Stimulated activated CD8-positive, alpha-beta memory T cell treated with anti-CD3 and anti-CD28 coated beads, Interleukin-2, amount 100 ng/mL, for 1 hour (primary cell): ENCODE measurements around the gene MRPL36.
"Not testable (repeated sequence)": the region's sequence is repeated elsewhere in the genome, so short reads cannot be mapped to it uniquely, and the experiment has no call there.

ENCODE experiments used
- DNase-seq, 2 donors: peaks; one replicate each; pipeline ENCODE4 v3.0.0-alpha.2; 2020; ENCODE audit warnings: low read depth in 2 of 2

Gene MRPL36

GRCh38 chr5:1799602-1800471 lies at the start of gene MRPL36:
Gene MRPL36, minus strand, starts transcription at chr5:1799837. Its CDS starts 902 bp downstream, at chr5:1798935.
- DNase-seq = peak; percentile 83 to 91

GRCh38 chr5:1847611-1848010 lies 48.0 kb upstream of the MRPL36 start:
- DNase-seq = no peak

- DNase-seq = no peak
Observed at GRCh38 chr5:1847056-1847455, 47.4 kb upstream of the MRPL36 start.

- no peak for DNase-seq
Observed at GRCh38 chr5:1846583-1846982, 46.9 kb upstream of the MRPL36 start.

- no peak for DNase-seq
Observed at GRCh38 chr5:1845696-1846095, 46.1 kb upstream of the MRPL36 start.

- DNase-seq = no peak
Observed at GRCh38 chr5:1844708-1845436, 45.2 kb upstream of the MRPL36 start.

- not testable (repeated sequence) for DNase-seq
Observed at GRCh38 chr5:1843761-1844160, 44.1 kb upstream of the MRPL36 start.

GRCh38 chr5:1842004-1842819 lies 42.6 kb upstream of the MRPL36 start:
- DNase-seq = no peak

- DNase-seq = no peak
Observed at GRCh38 chr5:1840741-1841521, 41.3 kb upstream of the MRPL36 start.

GRCh38 chr5:1840071-1840547 lies 40.5 kb upstream of the MRPL36 start:
- no peak for DNase-seq

- DNase-seq = no peak
Observed at GRCh38 chr5:1838013-1838412, 38.4 kb upstream of the MRPL36 start.

GRCh38 chr5:1836891-1837880 lies 37.5 kb upstream of the MRPL36 start:
- no peak for DNase-seq

GRCh38 chr5:1836176-1836890 lies 36.7 kb upstream of the MRPL36 start:
- no peak for DNase-seq

GRCh38 chr5:1835431-1835830 lies 35.8 kb upstream of the MRPL36 start:
- no peak for DNase-seq

GRCh38 chr5:1834721-1835429 lies 35.2 kb upstream of the MRPL36 start:
- DNase-seq = no peak

GRCh38 chr5:1834022-1834551 lies 34.5 kb upstream of the MRPL36 start:
- DNase-seq = no peak

- DNase-seq = no peak
Observed at GRCh38 chr5:1833264-1834021, 33.8 kb upstream of the MRPL36 start.
